HG03442 (cell line): ENCODE measurements around the gene C1QTNF5.

Experiments
- ATAC-seq: cut with Tn5 transposase; IDR thresholded peaks from one replicate; pipeline ENCODE4 v1.9.1; 2021; ENCODE audit warnings: mild to moderate bottlenecking, moderate library complexity; ENCODE audit not compliant: unreplicated experiment

Gene C1QTNF5

DNA sequence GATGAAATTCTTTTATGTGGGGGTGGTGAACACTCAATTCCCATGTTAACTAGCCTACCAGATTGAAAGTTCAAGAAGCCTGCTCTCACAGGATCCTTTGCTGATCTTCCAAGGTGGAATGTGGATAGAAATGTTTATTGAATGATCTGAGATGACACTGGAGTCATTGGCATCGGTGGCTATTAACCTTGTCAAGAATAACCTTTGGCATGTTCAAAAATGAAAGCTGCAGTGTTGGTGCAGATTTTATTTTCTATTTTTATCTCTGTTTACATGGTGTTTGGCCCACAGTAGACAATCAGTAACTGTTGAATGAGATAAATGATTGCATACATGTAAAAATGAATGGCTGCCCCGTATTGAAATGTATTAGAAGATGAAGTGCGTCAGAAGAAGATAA is 42.7 kb downstream of the C1QTNF5 start:
- ATAC-seq: no peak

DNA sequence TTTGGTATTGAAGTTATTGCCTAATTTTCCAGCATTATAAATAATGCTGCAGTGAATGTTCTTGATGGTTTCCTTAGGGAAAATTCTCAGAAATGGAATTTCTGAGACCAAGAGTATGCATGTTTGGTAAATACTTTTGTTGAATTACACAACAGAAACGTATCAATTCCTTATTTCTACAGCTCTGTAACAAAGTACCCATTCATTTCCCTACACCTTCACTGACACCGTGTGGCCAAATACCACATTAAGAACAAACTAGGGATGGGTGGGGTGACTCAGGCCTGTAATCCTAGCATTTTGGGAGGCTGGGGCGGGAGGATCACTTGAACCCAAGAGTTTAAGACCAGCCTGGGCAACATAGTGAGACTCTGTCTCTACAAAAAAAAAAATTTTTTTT is 45.5 kb downstream of the C1QTNF5 start:
- no peak for ATAC-seq

DNA sequence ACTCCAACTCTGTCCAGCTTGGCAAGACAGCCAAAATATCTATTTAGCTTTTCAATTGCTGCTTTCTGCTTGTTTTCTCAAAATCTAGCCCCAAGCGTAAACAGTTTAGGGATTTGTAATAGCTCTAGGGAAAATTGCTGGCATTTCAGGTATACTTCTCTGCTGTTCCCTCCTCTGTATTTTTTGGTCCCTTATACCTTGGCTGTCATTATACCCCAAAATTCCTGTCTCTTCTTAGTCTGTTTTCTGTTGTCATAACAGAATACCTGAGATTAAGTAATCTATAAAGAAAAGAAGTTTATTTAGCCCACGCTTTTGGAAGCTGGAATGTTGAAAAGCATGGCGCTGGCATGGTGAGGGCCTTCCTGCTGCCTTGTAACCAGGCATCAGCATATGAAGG is 47.2 kb downstream of the C1QTNF5 start:
- ATAC-seq: no peak

DNA sequence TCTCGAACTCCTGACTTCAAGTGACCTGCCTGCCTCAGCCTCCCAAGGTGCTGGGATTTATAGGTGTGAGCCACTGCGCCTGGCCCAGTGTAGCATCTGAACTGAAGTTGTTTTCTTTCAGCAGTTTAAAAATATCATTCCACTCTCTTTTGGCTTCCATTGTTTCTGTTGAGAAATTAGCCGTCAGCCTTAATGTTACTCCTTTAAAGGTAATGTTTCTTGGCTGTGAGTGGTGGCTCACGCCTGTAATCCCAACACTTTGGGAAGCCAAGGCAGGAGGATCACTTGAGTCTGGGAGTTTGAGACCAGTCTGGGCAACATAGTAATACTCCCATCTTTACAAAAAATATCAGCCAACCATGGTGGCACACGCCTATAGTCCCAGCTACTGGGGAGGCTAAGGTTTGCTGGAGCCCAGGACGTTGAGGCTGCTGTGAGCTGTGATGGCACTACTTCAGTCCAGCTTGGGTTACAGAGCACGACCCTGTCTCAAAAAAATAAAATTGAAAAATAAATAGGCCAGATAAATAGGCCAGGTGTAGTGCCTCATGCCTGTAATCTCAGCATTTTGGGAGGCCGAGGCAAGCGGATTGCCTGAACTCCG is 49.7 kb downstream of the C1QTNF5 start:
- no peak for ATAC-seq
